OCI-LY3 (cell line): ENCODE results near the gene THUMPD2.

Experiments used
- H2AFZ ChIP-seq: fragments of 200-600, 300-600 bp; shearing (Covaris generic); 2 replicates; pipeline ENCODE4 v1.6.0; 2014; ENCODE audit warnings: antibody characterized with exemption, low read depth, low read length
- H3K27ac ChIP-seq: fragments of 200-600, 300-600 bp; sonication (generic); 2 replicates; pipeline ENCODE4 v1.5.1; 2014; ENCODE audit warnings: mild to moderate bottlenecking, low read length, moderate library complexity, mixed read lengths
- H3K27me3 ChIP-seq: fragments of 200-600, 300-600 bp; sonication (generic); 2 replicates; pipeline ENCODE4 v1.6.1; 2014; ENCODE audit warnings: low read depth, low read length, mixed read lengths
- H3K36me3 ChIP-seq: fragments of 200-600, 300-600 bp; sonication (generic); replicated peaks from 2 replicates; pipeline ENCODE3; 2014; ENCODE audit warnings: low read depth, low read length, mixed read lengths
- H3K4me1 ChIP-seq: fragments of 300-600, 200-600 bp; sonication (generic); 2 replicates; pipeline ENCODE4 v1.6.1; 2014; ENCODE audit warnings: low read length, mixed read lengths
- H3K4me2 ChIP-seq: fragments of 200-600, 300-600 bp; sonication (generic); 2 replicates; pipeline ENCODE4 v1.6.1; 2014; ENCODE audit warnings: low read length, mixed read lengths
- H3K4me3 ChIP-seq: fragments of 300-600, 200-600 bp; sonication (generic); 2 replicates; pipeline ENCODE4 v1.5.1; 2014; ENCODE audit warnings: antibody characterized with exemption, mild to moderate bottlenecking, low read length, moderate library complexity
- H3K79me2 ChIP-seq: fragments of 300-600, 200-600 bp; shearing (Covaris generic); 2 replicates; pipeline ENCODE4 v1.6.1; 2014; ENCODE audit warnings: mild to moderate bottlenecking, low read length, mixed read lengths
- H3K9ac ChIP-seq: fragments of 300-600, 200-600 bp; shearing (Covaris generic); 2 replicates; pipeline ENCODE4 v1.6.0; 2014; ENCODE audit warnings: mild to moderate bottlenecking, low read length, moderate library complexity
- H3K9me3 ChIP-seq: fragments of 200-600, 300-600 bp; shearing (Covaris generic); 2 replicates; pipeline ENCODE4 v1.6.1; 2014; ENCODE audit warnings: low read length, mixed read lengths; ENCODE audit not compliant: insufficient read depth
- H4K20me1 ChIP-seq: fragments of 200-600, 300-600 bp; sonication (generic); 2 replicates; pipeline ENCODE4 v1.6.1; 2016; ENCODE audit warnings: low read length, mixed read lengths; ENCODE audit not compliant: insufficient read depth
- EZH2phosphoT487 ChIP-seq: fragments of 200-600 bp; shearing (Covaris generic); IDR thresholded peaks from 2 replicates; pipeline ENCODE4 v1.6.1; 2018; ENCODE audit warnings: antibody characterized with exemption, mixed run types, low read depth
- TF ChIP-seq, protein P1 (sequence below): fragments of 200-600, 300-600 bp; sonication (generic); IDR thresholded peaks from 2 replicates; pipeline ENCODE4 v1.5.1; 2014; ENCODE audit warnings: antibody characterized with exemption, low read length, low read depth

THUMPD2 gene

DNA sequence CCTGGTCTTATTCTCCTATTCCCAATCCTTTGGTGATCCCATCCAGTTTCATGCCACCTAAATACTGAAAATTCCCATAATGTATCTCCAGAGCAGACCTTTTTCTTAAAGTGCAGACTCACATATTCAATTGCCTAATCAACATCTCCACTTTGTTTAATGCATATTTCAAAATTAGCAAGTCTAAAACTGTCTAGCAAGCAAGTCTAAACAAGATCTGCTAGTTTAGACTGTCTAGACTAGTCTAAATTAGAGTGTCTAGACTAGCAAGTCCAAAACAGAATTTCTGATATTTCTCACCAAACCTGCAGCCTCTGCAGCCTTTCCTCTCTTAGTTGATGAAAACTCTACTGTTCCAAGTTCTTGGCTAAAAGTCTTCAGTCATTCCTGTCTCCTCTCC, 44.6 kb downstream of the THUMPD2 start:
- Histone ChIP-seq H3K27ac (no peak overlapping the region), H3K4me2 (no peak overlapping the region), H2AFZ (no peak overlapping the region), H3K4me1 (no peaks in the 10 kb centered on the region), H3K27me3 (no peaks in the 10 kb centered on the region), H4K20me1 (peaks cover 45% of the 10 kb centered on the region), H3K9me3 (no peaks in the 10 kb centered on the region), H3K4me3 (no peak overlapping the region), H3K9ac (no peak overlapping the region), H3K36me3 (peaks cover 47% of the 10 kb centered on the region), H3K79me2 (peaks cover 18% of the 10 kb centered on the region)
- TF ChIP-seq, protein P1, sequence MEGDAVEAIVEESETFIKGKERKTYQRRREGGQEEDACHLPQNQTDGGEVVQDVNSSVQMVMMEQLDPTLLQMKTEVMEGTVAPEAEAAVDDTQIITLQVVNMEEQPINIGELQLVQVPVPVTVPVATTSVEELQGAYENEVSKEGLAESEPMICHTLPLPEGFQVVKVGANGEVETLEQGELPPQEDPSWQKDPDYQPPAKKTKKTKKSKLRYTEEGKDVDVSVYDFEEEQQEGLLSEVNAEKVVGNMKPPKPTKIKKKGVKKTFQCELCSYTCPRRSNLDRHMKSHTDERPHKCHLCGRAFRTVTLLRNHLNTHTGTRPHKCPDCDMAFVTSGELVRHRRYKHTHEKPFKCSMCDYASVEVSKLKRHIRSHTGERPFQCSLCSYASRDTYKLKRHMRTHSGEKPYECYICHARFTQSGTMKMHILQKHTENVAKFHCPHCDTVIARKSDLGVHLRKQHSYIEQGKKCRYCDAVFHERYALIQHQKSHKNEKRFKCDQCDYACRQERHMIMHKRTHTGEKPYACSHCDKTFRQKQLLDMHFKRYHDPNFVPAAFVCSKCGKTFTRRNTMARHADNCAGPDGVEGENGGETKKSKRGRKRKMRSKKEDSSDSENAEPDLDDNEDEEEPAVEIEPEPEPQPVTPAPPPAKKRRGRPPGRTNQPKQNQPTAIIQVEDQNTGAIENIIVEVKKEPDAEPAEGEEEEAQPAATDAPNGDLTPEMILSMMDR, result no peak
- TF ChIP-seq EZH2phosphoT487, result no peak

- Histone ChIP-seq H3K9ac (no peak overlapping the region), H3K9me3 (no peaks in the 10 kb centered on the region), H3K4me1 (no peaks in the 10 kb centered on the region), H2AFZ (no peak overlapping the region), H3K36me3 (peaks cover 38% of the 10 kb centered on the region), H3K79me2 (peaks cover 18% of the 10 kb centered on the region), H3K4me3 (no peak overlapping the region), H3K4me2 (no peak overlapping the region), H3K27ac (no peak overlapping the region), H4K20me1 (peaks cover 45% of the 10 kb centered on the region), H3K27me3 (no peaks in the 10 kb centered on the region)
- TF ChIP-seq EZH2phosphoT487, result no peak
- TF ChIP-seq, protein P1, result no peak
Observed at GRCh38 chr2:39733070-39733674, 45.9 kb downstream of the THUMPD2 start.

GRCh38 chr2:39732482-39732881, 46.6 kb downstream of the THUMPD2 start:
- Histone ChIP-seq H3K79me2 (peaks cover 18% of the 10 kb centered on the region), H3K27ac (no peak overlapping the region), H3K4me2 (no peak overlapping the region), H3K9me3 (no peaks in the 10 kb centered on the region), H4K20me1 (peaks cover 45% of the 10 kb centered on the region), H3K4me3 (no peak overlapping the region), H3K9ac (no peak overlapping the region), H2AFZ (no peak overlapping the region), H3K36me3 (peaks cover 36% of the 10 kb centered on the region), H3K27me3 (no peaks in the 10 kb centered on the region), H3K4me1 (no peaks in the 10 kb centered on the region)
- TF ChIP-seq, protein P1, result no peak
- TF ChIP-seq EZH2phosphoT487, result no peak

DNA sequence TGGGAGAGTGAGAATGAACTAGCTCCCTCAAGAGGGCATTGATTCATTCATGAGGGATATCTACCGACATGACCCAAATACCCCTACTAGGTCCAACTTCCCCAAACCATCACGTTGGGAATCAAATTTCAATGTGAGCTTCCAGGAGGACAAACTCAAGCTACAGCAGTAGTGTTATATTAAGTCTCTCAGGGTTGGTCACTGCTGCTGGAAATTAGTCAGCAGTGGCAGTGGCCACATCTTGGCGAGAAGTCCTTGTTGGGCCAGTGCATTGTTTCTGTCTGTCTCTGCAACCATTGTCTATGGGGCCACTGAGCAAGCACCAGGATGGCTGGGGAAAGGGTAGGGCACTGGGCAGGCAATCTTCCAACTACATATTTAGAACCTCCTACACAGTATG, 47.5 kb downstream of the THUMPD2 start:
- no peaks in the 10 kb centered on the region for H3K9me3 ChIP-seq
- peaks cover 29% of the 10 kb centered on the region for H3K36me3 ChIP-seq
- H4K20me1 ChIP-seq, result peaks cover 45% of the 10 kb centered on the region
- H3K79me2 ChIP-seq, result peaks cover 18% of the 10 kb centered on the region
- H3K9ac ChIP-seq, result no peak overlapping the region
- no peak overlapping the region for H3K27ac ChIP-seq
- TF ChIP-seq, protein P1, result no peak
- TF ChIP-seq EZH2phosphoT487, result no peak
- H3K4me1 ChIP-seq, result no peaks in the 10 kb centered on the region
- H3K4me3 ChIP-seq, result no peak overlapping the region
- no peak overlapping the region for H2AFZ ChIP-seq
- H3K4me2 ChIP-seq, result no peak overlapping the region
- no peaks in the 10 kb centered on the region for H3K27me3 ChIP-seq
